Measurements from ENCODE around the gene KCNF1.

The KCNF1 gene

GRCh38 chr2:10921525-10921924 is 9.8 kb downstream of the KCNF1 start:
- no peak for DNase-seq

GRCh38 chr2:10922307-10923007 is 10.7 kb downstream of the KCNF1 start:
- DNase-seq = no peak

- DNase-seq = no peak
Measured at GRCh38 chr2:10923008-10923375, 11.3 kb downstream of the KCNF1 start.

GRCh38 chr2:10923965-10924364 is 12.2 kb downstream of the KCNF1 start:
- DNase-seq = no peak

- no peak for DNase-seq
Measured at GRCh38 chr2:10924441-10924840, 12.7 kb downstream of the KCNF1 start.

- DNase-seq = no peak
Measured at GRCh38 chr2:10924859-10925258, 13.1 kb downstream of the KCNF1 start.

GRCh38 chr2:10926191-10926820 is 14.6 kb downstream of the KCNF1 start:
- DNase-seq = no peak

- no peak for DNase-seq
Measured at GRCh38 chr2:10930721-10931516, 19.2 kb downstream of the KCNF1 start.

GRCh38 chr2:10931710-10932255 is 20.0 kb downstream of the KCNF1 start:
- DNase-seq = no peak

GRCh38 chr2:10932345-10933151 is 20.8 kb downstream of the KCNF1 start:
- no peak for DNase-seq

GRCh38 chr2:10933700-10934225 is 22.0 kb downstream of the KCNF1 start:
- DNase-seq = no peak

- DNase-seq = no peak
Measured at GRCh38 chr2:10934308-10934978, 22.7 kb downstream of the KCNF1 start.

GRCh38 chr2:10934979-10935350 is 23.2 kb downstream of the KCNF1 start:
- no peak for DNase-seq

GRCh38 chr2:10935366-10935918 is 23.7 kb downstream of the KCNF1 start:
- no peak for DNase-seq

- DNase-seq = no peak
Measured at GRCh38 chr2:10935953-10936942, 24.5 kb downstream of the KCNF1 start.

GRCh38 chr2:10939058-10939457 is 27.3 kb downstream of the KCNF1 start:
- DNase-seq = no peak

GRCh38 chr2:10940596-10940995 is 28.9 kb downstream of the KCNF1 start:
- no peak for DNase-seq

- DNase-seq = no peak
Measured at GRCh38 chr2:10941383-10941782, 29.6 kb downstream of the KCNF1 start.

GRCh38 chr2:10944799-10945198 is 33.1 kb downstream of the KCNF1 start:
- DNase-seq = no peak

GRCh38 chr2:10946394-10946793 is 34.7 kb downstream of the KCNF1 start:
- no peak for DNase-seq
